ENCODE results near the gene FBXO36.
"Not testable (repeated sequence)": the region's sequence is repeated elsewhere in the genome, so short reads cannot be mapped to it uniquely, and the experiment has no call there.

The FBXO36 gene

GRCh38 chr2:229925201-229925600, 2.9 kb downstream of the FBXO36 start:
- no peak overlapping the region for H3K4me3 Mint-ChIP-seq
- no peaks in the 10 kb centered on the region for H3K9me3 Mint-ChIP-seq
- no peaks in the 10 kb centered on the region for H3K27me3 Mint-ChIP-seq
- H3K27ac Mint-ChIP-seq = peak overlapping the region; percentile 47
- no peak for DNase-seq
- peaks cover 25% of the 10 kb centered on the region for H3K4me1 Mint-ChIP-seq (ENCODE audit: low read depth)
- peaks cover 18% of the 10 kb centered on the region for H3K36me3 Mint-ChIP-seq (ENCODE audit: low read depth)

GRCh38 chr2:229927817-229928321, 5.6 kb downstream of the FBXO36 start:
- Mint-ChIP-seq H3K4me3 (no peak overlapping the region), H3K9me3 (no peaks in the 10 kb centered on the region)
- DNase-seq = no peak

GRCh38 chr2:229930656-229931055, 8.4 kb downstream of the FBXO36 start:
- H3K27me3 Mint-ChIP-seq = no peaks in the 10 kb centered on the region
- peaks cover 3% of the 10 kb centered on the region for H3K36me3 Mint-ChIP-seq (ENCODE audit: low read depth)
- no peaks in the 10 kb centered on the region for H3K9me3 Mint-ChIP-seq
- no peak for DNase-seq
- H3K27ac Mint-ChIP-seq = no peak overlapping the region
- H3K4me3 Mint-ChIP-seq = no peak overlapping the region
- H3K4me1 Mint-ChIP-seq (ENCODE audit: low read depth) = peaks cover 12% of the 10 kb centered on the region

More at GRCh38 chr2:229927817-229928321, 5.6 kb downstream of the FBXO36 start:
- no peak overlapping the region for H3K27ac Mint-ChIP-seq
- no peaks in the 10 kb centered on the region for H3K27me3 Mint-ChIP-seq
- H3K36me3 Mint-ChIP-seq (ENCODE audit: low read depth) = no peaks in the 10 kb centered on the region
- H3K4me1 Mint-ChIP-seq (ENCODE audit: low read depth) = peaks cover 25% of the 10 kb centered on the region

- peaks cover 12% of the 10 kb centered on the region for H3K4me1 Mint-ChIP-seq (ENCODE audit: low read depth)
- DNase-seq = no peak
- no peaks in the 10 kb centered on the region for H3K27me3 Mint-ChIP-seq
- no peaks in the 10 kb centered on the region for H3K9me3 Mint-ChIP-seq
- peaks cover 3% of the 10 kb centered on the region for H3K36me3 Mint-ChIP-seq (ENCODE audit: low read depth)
- H3K27ac Mint-ChIP-seq = no peak overlapping the region
- no peak overlapping the region for H3K4me3 Mint-ChIP-seq
These were observed 8.9 kb downstream of the FBXO36 start for GRCh38 chr2:229931241-229931640.

GRCh38 chr2:229937537-229937936, 15.2 kb downstream of the FBXO36 start:
- H3K4me3 Mint-ChIP-seq = no peak overlapping the region
- no peaks in the 10 kb centered on the region for H3K4me1 Mint-ChIP-seq (ENCODE audit: low read depth)
- no peak for DNase-seq
- peaks cover 3% of the 10 kb centered on the region for H3K36me3 Mint-ChIP-seq (ENCODE audit: low read depth)
- no peak overlapping the region for H3K27ac Mint-ChIP-seq
- no peaks in the 10 kb centered on the region for H3K27me3 Mint-ChIP-seq
- H3K9me3 Mint-ChIP-seq = no peaks in the 10 kb centered on the region

- no peaks in the 10 kb centered on the region for H3K9me3 Mint-ChIP-seq
These were observed 20.4 kb downstream of the FBXO36 start for GRCh38 chr2:229942671-229943070.

GRCh38 chr2:229943171-229943570, 20.9 kb downstream of the FBXO36 start:
- Mint-ChIP-seq H3K27me3 (no peaks in the 10 kb centered on the region), H3K9me3 (no peaks in the 10 kb centered on the region), H3K4me1 (ENCODE audit: low read depth) (peaks cover 8% of the 10 kb centered on the region), H3K36me3 (ENCODE audit: low read depth) (no peaks in the 10 kb centered on the region), H3K4me3 (no peak overlapping the region), H3K27ac (no peak overlapping the region)
- no peak for DNase-seq

More at GRCh38 chr2:229942671-229943070, 20.4 kb downstream of the FBXO36 start:
- peaks cover 7% of the 10 kb centered on the region for H3K4me1 Mint-ChIP-seq (ENCODE audit: low read depth)
- H3K4me3 Mint-ChIP-seq = no peak overlapping the region
- H3K27ac Mint-ChIP-seq = no peak overlapping the region
- H3K27me3 Mint-ChIP-seq = no peaks in the 10 kb centered on the region
- no peak for DNase-seq
- H3K36me3 Mint-ChIP-seq (ENCODE audit: low read depth) = no peaks in the 10 kb centered on the region

- no peak for DNase-seq
- Mint-ChIP-seq H3K9me3 (no peaks in the 10 kb centered on the region), H3K27ac (no peak overlapping the region), H3K4me3 (no peak overlapping the region), H3K27me3 (no peaks in the 10 kb centered on the region), H3K4me1 (ENCODE audit: low read depth) (peaks cover 8% of the 10 kb centered on the region), H3K36me3 (ENCODE audit: low read depth) (no peaks in the 10 kb centered on the region)
These were observed 21.6 kb downstream of the FBXO36 start for GRCh38 chr2:229943770-229944449.

GRCh38 chr2:229945975-229946374, 23.7 kb downstream of the FBXO36 start:
- Mint-ChIP-seq H3K27ac (no peak overlapping the region), H3K36me3 (ENCODE audit: low read depth) (no peaks in the 10 kb centered on the region), H3K4me1 (ENCODE audit: low read depth) (peaks cover 8% of the 10 kb centered on the region), H3K27me3 (no peaks in the 10 kb centered on the region), H3K4me3 (no peak overlapping the region), H3K9me3 (no peaks in the 10 kb centered on the region)
- no peak for DNase-seq

GRCh38 chr2:229947544-229947943, 25.2 kb downstream of the FBXO36 start:
- no peak overlapping the region for H3K27ac Mint-ChIP-seq
- no peak for DNase-seq
- no peaks in the 10 kb centered on the region for H3K36me3 Mint-ChIP-seq (ENCODE audit: low read depth)
- no peaks in the 10 kb centered on the region for H3K27me3 Mint-ChIP-seq
- peaks cover 8% of the 10 kb centered on the region for H3K4me1 Mint-ChIP-seq (ENCODE audit: low read depth)
- no peaks in the 10 kb centered on the region for H3K9me3 Mint-ChIP-seq
- H3K4me3 Mint-ChIP-seq = no peak overlapping the region

GRCh38 chr2:229952256-229952835, 30.0 kb downstream of the FBXO36 start:
- Mint-ChIP-seq H3K27me3 (no peaks in the 10 kb centered on the region), H3K4me1 (ENCODE audit: low read depth) (peaks cover 5% of the 10 kb centered on the region), H3K9me3 (no peaks in the 10 kb centered on the region), H3K4me3 (no peak overlapping the region), H3K36me3 (ENCODE audit: low read depth) (no peaks in the 10 kb centered on the region), H3K27ac (no peak overlapping the region)
- no peak for DNase-seq

- Mint-ChIP-seq H3K9me3 (no peaks in the 10 kb centered on the region), H3K27ac (no peak overlapping the region), H3K4me1 (ENCODE audit: low read depth) (no peaks in the 10 kb centered on the region), H3K4me3 (no peak overlapping the region), H3K27me3 (no peaks in the 10 kb centered on the region), H3K36me3 (ENCODE audit: low read depth) (no peaks in the 10 kb centered on the region)
- DNase-seq = no peak
These were observed 33.4 kb downstream of the FBXO36 start for GRCh38 chr2:229955663-229956062.

GRCh38 chr2:229956491-229956890, 34.2 kb downstream of the FBXO36 start:
- H3K27me3 Mint-ChIP-seq = no peaks in the 10 kb centered on the region
- no peaks in the 10 kb centered on the region for H3K9me3 Mint-ChIP-seq
- H3K4me3 Mint-ChIP-seq = no peak overlapping the region
- H3K27ac Mint-ChIP-seq = no peak overlapping the region
- H3K4me1 Mint-ChIP-seq (ENCODE audit: low read depth) = no peaks in the 10 kb centered on the region
- H3K36me3 Mint-ChIP-seq (ENCODE audit: low read depth) = no peaks in the 10 kb centered on the region
- no peak for DNase-seq

GRCh38 chr2:229963596-229963995, 41.3 kb downstream of the FBXO36 start:
- not testable (repeated sequence) for H3K27me3 Mint-ChIP-seq; H3K36me3 Mint-ChIP-seq (ENCODE audit: low read depth); H3K9me3 Mint-ChIP-seq; H3K4me1 Mint-ChIP-seq (ENCODE audit: low read depth); H3K27ac Mint-ChIP-seq; DNase-seq; H3K4me3 Mint-ChIP-seq

- H3K4me3 Mint-ChIP-seq = no peak overlapping the region
- H3K27ac Mint-ChIP-seq = no peak overlapping the region
- no peak for DNase-seq
- no peaks in the 10 kb centered on the region for H3K27me3 Mint-ChIP-seq
- no peaks in the 10 kb centered on the region for H3K4me1 Mint-ChIP-seq (ENCODE audit: low read depth)
- H3K36me3 Mint-ChIP-seq (ENCODE audit: low read depth) = no peaks in the 10 kb centered on the region
- no peaks in the 10 kb centered on the region for H3K9me3 Mint-ChIP-seq
These were observed 47.6 kb downstream of the FBXO36 start for GRCh38 chr2:229969921-229970320.
